ENCODE measurements around the gene DLG1. TPM values are rescaled to one million over a fixed set of nuclear protein-coding genes. Genes with fewer than 3 reads are reported as not detected.

Gene DLG1
- total RNA-seq, 1 experiment from 2014 or later = 90.2 TPM

- Histone ChIP-seq H3K4me3 (ENCODE audit: low read depth in 2 of 2, low read length in 2 of 2) (peak overlapping the region; percentile 67 to 90), H3K27ac (ENCODE audit: low read length) (peak overlapping the region; percentile 84), H3K9me3 (ENCODE audit: control insufficient read depth, insufficient read depth, low read depth, low read length) (no peaks in the 10 kb centered on the region), H3K36me3 (ENCODE audit: control insufficient read depth, insufficient read depth, low read length) (peaks cover 28% of the 10 kb centered on the region), H3K27me3 (ENCODE audit: control insufficient read depth, insufficient read depth, low read length) (no peaks in the 10 kb centered on the region), H3K4me1 (ENCODE audit: control insufficient read depth, insufficient read depth, low read length) (peaks cover 20% of the 10 kb centered on the region)
- POLR2A ChIA-PET = no interaction called here
- CTCF ChIA-PET = interaction anchor here (0.5 kb wide), 1 partner anchor 57 kb away, joined by 6 read pairs; no protein-coding TSS in a partner anchor
- BruUV-seq (replicated peaks) = TSS peak; percentile 87
- DNase-seq (ENCODE audit: low read depth, low spot score) = no peak
- ATAC-seq = peak; percentile 40
- intact Hi-C loops (cut with micrococcal nuclease; ENCODE audit: unreplicated experiment) (loop anchor here (10.0 kb wide), 1 partner anchor 156 kb away; no protein-coding TSS in a partner anchor), in situ Hi-C loops (cut with HindIII; ENCODE audit: low pct_unique_long_range_greater_than_20kb, low sequenced_read_pairs) (no loop called here)
- no peak for TF ChIP-seq POLR2AphosphoS5 (IDR thresholded peaks at IDR 0.05; ENCODE audit: low read depth, low read length)
- no peak for TF ChIP-seq TCF7L2 (IDR thresholded peaks at IDR 0.05; ENCODE audit: low read depth, low read length)
- no peak for TF ChIP-seq REST (IDR thresholded peaks at IDR 0.05; ENCODE audit: insufficient read depth in 1 of 2, low read depth in 2 of 2, low read length in 1 of 2)
Measured at GRCh38 chr3:197298945-197299854, 788 bp upstream of the DLG1 start.

GRCh38 chr3:197297476-197298340 lies 704 bp downstream of the DLG1 start:
- peaks cover 28% of the 10 kb centered on the region for H3K36me3 ChIP-seq (ENCODE audit: control insufficient read depth, insufficient read depth, low read length)
- H3K27ac ChIP-seq (ENCODE audit: low read length) = peak overlapping the region; percentile 87
- peaks cover 20% of the 10 kb centered on the region for H3K4me1 ChIP-seq (ENCODE audit: control insufficient read depth, insufficient read depth, low read length)
- H3K4me3 ChIP-seq (ENCODE audit: low read depth in 2 of 2, low read length in 2 of 2) = peak overlapping the region; percentile 67 to 90
- in situ Hi-C loops (cut with HindIII; ENCODE audit: low pct_unique_long_range_greater_than_20kb, low sequenced_read_pairs) (no loop called here), intact Hi-C loops (cut with micrococcal nuclease; ENCODE audit: unreplicated experiment) (loop anchor here (10.0 kb wide), 1 partner anchor 157 kb away; no protein-coding TSS in a partner anchor)
- ChIA-PET CTCF (interaction anchor here (0.6 to 1.0 kb wide), 3 partner anchors 156 to 306 kb away, joined by 3 to 7 read pairs (median 7); no protein-coding TSS in a partner anchor), POLR2A (interaction anchor here (0.6 to 0.7 kb wide), 3 partner anchors 41 to 372 kb away, joined by 3 to 6 read pairs (median 4); no protein-coding TSS in a partner anchor)
- no TSS peak for BruUV-seq (replicated peaks)
- no peaks in the 10 kb centered on the region for H3K9me3 ChIP-seq (ENCODE audit: control insufficient read depth, insufficient read depth, low read depth, low read length)
- ATAC-seq (peak; percentile 94), DNase-seq (ENCODE audit: low read depth, low spot score) (no peak)
- TF ChIP-seq SIN3A (IDR thresholded peaks at IDR 0.05; ENCODE audit: borderline replicate concordance, insufficient read depth, low read depth, low read length) (peak; percentile 48; the same call in 1 of the 2 replicates), CTCF (IDR thresholded peaks at IDR 0.05) (no peak), POLR2AphosphoS5 (IDR thresholded peaks at IDR 0.05; ENCODE audit: low read depth, low read length) (no peak; the same call in 1 of the 2 replicates)
- H3K27me3 ChIP-seq (ENCODE audit: control insufficient read depth, insufficient read depth, low read length) = no peaks in the 10 kb centered on the region
